SJCRH30 (cell line): ENCODE measurements around the gene PMM2. TPM values are rescaled to one million over a fixed set of nuclear protein-coding genes. Genes with fewer than 3 reads are reported as not detected.
"Not testable (repeated sequence)": the region's sequence is repeated elsewhere in the genome, so short reads cannot be mapped to it uniquely, and the experiment has no call there.

Source experiments
- DNase-seq, 2 experiments: peaks; one replicate each; pipeline ENCODE4 v3.0.0-alpha.2; 2015 to 2020
- H3K27ac ChIP-seq: fragments of 250-450 bp; sonication (Bioruptor Pico); 2 replicates; pipeline ENCODE4 v1.5.1; 2020; ENCODE audit warnings: mild to moderate bottlenecking, moderate library complexity
- H3K27me3 ChIP-seq: fragments of 250-450 bp; sonication (Bioruptor Pico); 2 replicates; pipeline ENCODE4 v1.5.1; 2020; ENCODE audit warnings: mild to moderate bottlenecking, moderate library complexity
- H3K36me3 ChIP-seq: fragments of 250-450 bp; sonication (Bioruptor Pico); 2 replicates; pipeline ENCODE4 v1.5.1; 2020; ENCODE audit warnings: mild to moderate bottlenecking, moderate library complexity
- H3K4me1 ChIP-seq: fragments of 250-450 bp; sonication (Bioruptor Pico); 2 replicates; pipeline ENCODE4 v1.5.1; 2020; ENCODE audit warnings: mild to moderate bottlenecking, moderate library complexity
- H3K4me3 ChIP-seq: fragments of 250-450 bp; sonication (Bioruptor Pico); 2 replicates; pipeline ENCODE4 v1.5.1; 2020; ENCODE audit warnings: mild to moderate bottlenecking, moderate library complexity
- H3K9me3 ChIP-seq: fragments of 250-450 bp; sonication (Bioruptor Pico); replicated peaks from 2 replicates; pipeline ENCODE4 v1.5.1; 2020; ENCODE audit warnings: mild to moderate bottlenecking, moderate library complexity
- total RNA-seq: library from RNA; depleted of rRNA; stranded (reverse); fragments of >200 nt; shearing (Covaris generic); gene quantifications from 2 replicates; pipeline ENCODE4 v1.2.3, GENCODE V29; 2014

PMM2 gene
- total RNA-seq, 1 experiment from 2014 or later, result 40.3 TPM

DNA sequence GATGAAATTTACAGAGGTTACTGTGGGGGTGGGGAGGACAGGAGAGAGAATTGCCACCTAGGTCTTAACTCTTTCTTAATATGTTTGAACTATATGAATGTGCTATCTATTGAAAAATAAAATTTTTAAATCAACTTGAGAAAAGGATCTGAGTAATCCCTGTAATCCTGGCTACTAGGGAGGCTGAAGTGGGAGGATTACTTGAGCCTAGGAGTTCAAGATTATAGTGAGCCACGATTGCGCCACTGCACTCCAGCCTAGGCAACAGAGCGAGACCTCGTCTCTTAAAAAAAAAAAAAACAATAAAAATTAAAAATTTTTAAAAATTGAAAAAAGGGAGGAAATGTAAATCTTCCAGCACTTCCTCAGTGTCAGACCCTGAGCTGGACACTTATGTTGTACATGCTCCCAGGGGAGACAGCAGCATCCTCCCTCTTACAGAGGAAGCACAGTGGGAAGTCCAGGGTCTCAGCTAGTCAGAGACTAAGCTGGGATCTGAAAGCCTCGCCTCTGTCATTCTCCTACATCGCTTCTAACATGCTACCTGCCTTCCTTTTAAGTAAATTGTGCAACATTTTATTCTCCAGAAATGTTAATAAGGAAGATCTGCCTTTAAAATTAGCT lies 21.9 kb downstream of the PMM2 start:
- Histone ChIP-seq H3K36me3 (peaks cover 44% of the 10 kb centered on the region), H3K4me1 (no peaks in the 10 kb centered on the region), H3K4me3 (no peak overlapping the region), H3K9me3 (no peaks in the 10 kb centered on the region), H3K27me3 (no peaks in the 10 kb centered on the region), H3K27ac (no peak overlapping the region)
- DNase-seq, result no peak

GRCh38 chr16:8822403-8822802 lies 24.8 kb downstream of the PMM2 start:
- no peak for DNase-seq
- peaks cover 39% of the 10 kb centered on the region for H3K36me3 ChIP-seq
- no peak overlapping the region for H3K4me3 ChIP-seq
- H3K27ac ChIP-seq, result no peak overlapping the region
- H3K27me3 ChIP-seq, result no peaks in the 10 kb centered on the region
- H3K4me1 ChIP-seq, result no peaks in the 10 kb centered on the region
- H3K9me3 ChIP-seq, result no peaks in the 10 kb centered on the region

GRCh38 chr16:8826278-8826879 lies 28.7 kb downstream of the PMM2 start:
- H3K4me1 ChIP-seq, result no peaks in the 10 kb centered on the region
- no peaks in the 10 kb centered on the region for H3K9me3 ChIP-seq
- H3K27ac ChIP-seq, result no peak overlapping the region
- no peaks in the 10 kb centered on the region for H3K27me3 ChIP-seq
- no peak overlapping the region for H3K4me3 ChIP-seq
- H3K36me3 ChIP-seq, result peaks cover 32% of the 10 kb centered on the region
- DNase-seq, result no peak

GRCh38 chr16:8828541-8829165 lies 31.0 kb downstream of the PMM2 start:
- Histone ChIP-seq H3K9me3 (no peaks in the 10 kb centered on the region), H3K36me3 (peaks cover 28% of the 10 kb centered on the region), H3K4me3 (no peak overlapping the region), H3K27ac (no peak overlapping the region), H3K27me3 (no peaks in the 10 kb centered on the region), H3K4me1 (no peaks in the 10 kb centered on the region)
- no peak for DNase-seq

GRCh38 chr16:8831450-8831849 lies 33.8 kb downstream of the PMM2 start:
- DNase-seq, result no peak
- Histone ChIP-seq H3K27ac (no peak overlapping the region), H3K27me3 (no peaks in the 10 kb centered on the region), H3K36me3 (peaks cover 17% of the 10 kb centered on the region), H3K9me3 (no peaks in the 10 kb centered on the region), H3K4me1 (no peaks in the 10 kb centered on the region), H3K4me3 (no peak overlapping the region)

GRCh38 chr16:8831871-8832716 lies 34.5 kb downstream of the PMM2 start:
- H3K27ac ChIP-seq, result no peak overlapping the region
- DNase-seq, result no peak
- H3K36me3 ChIP-seq, result peaks cover 15% of the 10 kb centered on the region; the same call in 1 of the 2 replicates
- no peaks in the 10 kb centered on the region for H3K9me3 ChIP-seq
- no peak overlapping the region for H3K4me3 ChIP-seq
- no peaks in the 10 kb centered on the region for H3K4me1 ChIP-seq
- no peaks in the 10 kb centered on the region for H3K27me3 ChIP-seq

- Histone ChIP-seq H3K4me3 (no peak overlapping the region), H3K4me1 (no peaks in the 10 kb centered on the region), H3K36me3 (peaks cover 15% of the 10 kb centered on the region; the same call in 1 of the 2 replicates), H3K27ac (no peak overlapping the region), H3K9me3 (no peaks in the 10 kb centered on the region), H3K27me3 (no peaks in the 10 kb centered on the region)
- DNase-seq, result no peak
Measured at GRCh38 chr16:8832717-8833105, 35.1 kb downstream of the PMM2 start.

- H3K4me3 ChIP-seq, H3K27me3 ChIP-seq, DNase-seq, H3K9me3 ChIP-seq, H3K4me1 ChIP-seq, H3K27ac ChIP-seq, H3K36me3 ChIP-seq: not testable (repeated sequence)
Measured at GRCh38 chr16:8836797-8837196, 39.2 kb downstream of the PMM2 start.

DNA sequence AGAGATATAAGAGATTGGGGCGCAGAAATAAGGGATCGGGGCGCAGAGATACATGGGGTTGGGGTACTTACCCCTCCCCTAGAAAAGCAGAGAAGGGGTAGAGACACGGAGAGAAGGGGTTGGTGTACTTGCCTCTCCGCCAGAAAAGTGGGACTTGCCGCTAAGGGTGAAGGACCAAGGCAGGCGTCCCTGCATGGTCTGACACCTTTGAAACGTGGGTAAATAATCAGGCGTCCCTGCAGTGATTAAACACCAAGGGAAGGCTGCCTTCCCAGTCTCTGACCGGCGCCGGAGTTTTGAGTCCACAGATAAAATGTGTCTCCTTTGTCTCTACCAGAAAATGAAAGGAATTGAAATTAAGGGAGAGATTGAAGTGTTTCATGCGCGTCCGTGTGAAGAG lies 40.0 kb downstream of the PMM2 start:
- not testable (repeated sequence) for H3K9me3 ChIP-seq, H3K4me1 ChIP-seq, H3K36me3 ChIP-seq, DNase-seq, H3K27ac ChIP-seq, H3K27me3 ChIP-seq, H3K4me3 ChIP-seq

GRCh38 chr16:8842016-8842415 lies 44.4 kb downstream of the PMM2 start:
- H3K27ac ChIP-seq, H3K4me1 ChIP-seq, DNase-seq, H3K36me3 ChIP-seq, H3K4me3 ChIP-seq, H3K9me3 ChIP-seq, H3K27me3 ChIP-seq: not testable (repeated sequence)

DNA sequence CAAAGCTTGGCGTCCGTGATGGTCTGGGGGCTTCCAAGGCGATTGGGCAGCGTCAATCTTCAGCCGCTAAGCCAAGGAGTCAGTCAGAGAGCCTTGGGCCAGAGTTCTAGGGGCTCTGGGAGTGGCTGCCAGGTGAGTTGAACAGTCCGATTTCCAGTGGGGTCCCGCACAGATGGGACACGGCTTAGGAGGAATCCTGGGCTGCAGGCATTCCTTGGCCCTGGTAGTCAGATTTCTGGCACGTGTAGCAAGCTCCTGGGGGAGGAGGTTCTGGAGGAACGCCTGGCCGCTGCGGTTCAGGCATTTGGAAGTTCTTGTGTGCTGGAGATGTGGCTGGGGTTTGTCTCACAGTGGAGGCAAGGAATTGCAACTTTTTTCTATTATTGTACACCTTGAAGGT lies 45.7 kb downstream of the PMM2 start:
- not testable (repeated sequence) for H3K27me3 ChIP-seq, H3K36me3 ChIP-seq, H3K9me3 ChIP-seq, H3K4me1 ChIP-seq, H3K27ac ChIP-seq, DNase-seq, H3K4me3 ChIP-seq

DNA sequence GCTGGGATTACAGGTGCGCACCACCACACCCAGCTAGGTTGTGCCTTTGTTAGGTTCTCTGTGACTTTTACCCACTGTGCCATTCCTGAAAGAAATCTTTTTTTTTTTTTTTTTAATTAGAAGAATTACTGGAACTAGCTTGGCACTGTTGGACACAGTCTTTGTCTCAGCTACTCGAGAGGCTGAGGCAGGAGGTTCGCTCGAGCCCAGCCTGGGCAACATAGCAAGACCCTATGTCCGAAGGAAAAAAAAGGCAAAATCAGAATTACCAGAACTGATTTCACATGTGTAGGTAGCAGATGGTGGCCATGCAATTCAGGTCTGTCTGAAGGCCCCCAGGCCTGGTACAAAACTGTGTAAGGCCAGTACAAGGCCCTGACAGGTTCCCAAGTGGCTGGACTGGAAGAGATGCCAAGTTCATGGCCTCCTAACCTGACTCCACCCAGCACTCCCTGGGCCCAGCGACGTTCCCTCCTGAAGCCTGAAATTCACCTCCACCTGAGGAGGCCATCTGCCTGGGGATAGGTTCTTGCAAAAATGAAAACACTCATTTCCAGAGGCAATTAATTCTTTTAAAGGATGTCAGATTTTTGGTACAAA lies 48.2 kb downstream of the PMM2 start:
- Histone ChIP-seq H3K36me3 (peaks cover 22% of the 10 kb centered on the region), H3K27ac (no peak overlapping the region), H3K27me3 (no peaks in the 10 kb centered on the region), H3K9me3 (no peaks in the 10 kb centered on the region), H3K4me1 (peaks cover 4% of the 10 kb centered on the region; the same call in 1 of the 2 replicates), H3K4me3 (no peak overlapping the region)
- no peak for DNase-seq

DNA sequence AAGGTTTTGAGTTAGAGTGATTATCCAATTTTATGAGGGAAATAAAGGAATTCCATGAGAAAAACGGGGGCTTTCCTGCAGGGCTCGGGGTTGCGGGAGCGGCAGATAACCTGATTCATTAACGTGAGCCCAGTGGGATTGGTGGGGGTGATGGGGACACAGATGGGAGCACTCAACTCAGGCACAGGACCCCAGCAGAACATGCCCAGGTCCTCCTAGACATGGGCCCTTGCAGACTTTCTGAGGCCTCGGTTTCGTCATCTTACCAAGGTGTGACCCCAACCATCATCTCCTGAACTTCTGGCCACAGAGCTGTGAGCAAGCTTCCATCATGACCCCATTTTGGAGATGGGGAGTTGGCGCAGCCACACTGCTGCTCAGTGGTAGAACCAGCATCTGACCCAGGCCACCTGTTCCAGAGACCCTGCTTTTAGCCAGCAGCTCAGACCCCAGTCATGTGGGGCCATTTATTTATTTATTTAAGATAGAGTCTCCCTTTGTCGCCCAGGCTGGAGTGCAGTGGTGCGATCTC lies 48.8 kb downstream of the PMM2 start:
- Histone ChIP-seq H3K9me3 (no peaks in the 10 kb centered on the region), H3K27ac (no peak overlapping the region), H3K36me3 (peaks cover 29% of the 10 kb centered on the region), H3K27me3 (no peaks in the 10 kb centered on the region), H3K4me1 (peaks cover 5% of the 10 kb centered on the region; the same call in 1 of the 2 replicates), H3K4me3 (no peak overlapping the region)
- DNase-seq, result no peak

DNA sequence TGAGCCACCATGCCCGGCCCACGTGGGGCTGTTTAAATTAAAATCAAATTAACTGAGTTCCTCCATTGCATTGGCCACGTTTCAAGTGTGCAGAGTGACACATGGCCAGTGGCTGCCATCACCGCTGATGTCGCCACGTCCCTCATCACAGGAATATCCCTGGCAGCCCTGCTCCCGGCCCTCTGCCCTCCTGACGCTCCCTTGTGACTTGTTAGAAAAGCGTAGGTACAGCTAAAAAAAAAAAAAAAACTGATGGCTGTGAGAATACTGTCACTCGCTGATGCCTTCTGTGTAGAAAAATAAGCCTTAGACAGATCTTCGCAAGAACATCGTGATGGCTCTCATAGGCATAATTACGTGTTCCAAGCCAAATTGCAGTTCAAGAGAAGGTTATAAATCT lies 49.5 kb downstream of the PMM2 start:
- H3K9me3 ChIP-seq, result no peaks in the 10 kb centered on the region
- H3K4me3 ChIP-seq, result no peak overlapping the region
- H3K4me1 ChIP-seq, result peaks cover 5% of the 10 kb centered on the region; the same call in 1 of the 2 replicates
- H3K27me3 ChIP-seq, result no peaks in the 10 kb centered on the region
- H3K27ac ChIP-seq, result no peak overlapping the region
- H3K36me3 ChIP-seq, result peaks cover 33% of the 10 kb centered on the region
- no peak for DNase-seq
